ENCODE results near the gene ROR2.

Gene ROR2

GRCh38 chr9:91606255-91606995 is 343.6 kb downstream of the ROR2 start:
- TF ChIP-seq CTCF (IDR thresholded peaks at IDR 0.05; ENCODE audit: low read depth, low read length), result no peak
- no peak for DNase-seq (ENCODE audit: extremely low read depth, low read depth)

GRCh38 chr9:91604451-91605179 is 345.4 kb downstream of the ROR2 start:
- no peak for TF ChIP-seq CTCF (IDR thresholded peaks at IDR 0.05; ENCODE audit: low read depth, low read length)
- DNase-seq (ENCODE audit: extremely low read depth, low read depth), result peak; percentile 19

GRCh38 chr9:91603932-91604331 is 346.1 kb downstream of the ROR2 start:
- no peak for TF ChIP-seq CTCF (IDR thresholded peaks at IDR 0.05; ENCODE audit: low read depth, low read length)
- no peak for DNase-seq (ENCODE audit: extremely low read depth, low read depth)

GRCh38 chr9:91599564-91599963 is 350.5 kb downstream of the ROR2 start:
- no peak for DNase-seq (ENCODE audit: extremely low read depth, low read depth)
- no peak for TF ChIP-seq CTCF (IDR thresholded peaks at IDR 0.05; ENCODE audit: low read depth, low read length)

GRCh38 chr9:91591627-91592026 is 358.4 kb downstream of the ROR2 start:
- DNase-seq (ENCODE audit: extremely low read depth, low read depth), result no peak
- TF ChIP-seq CTCF (IDR thresholded peaks at IDR 0.05; ENCODE audit: low read depth, low read length), result no peak

GRCh38 chr9:91589101-91589553 is 360.9 kb downstream of the ROR2 start:
- DNase-seq (ENCODE audit: extremely low read depth, low read depth), result no peak
- no peak for TF ChIP-seq CTCF (IDR thresholded peaks at IDR 0.05; ENCODE audit: low read depth, low read length)

- DNase-seq (ENCODE audit: extremely low read depth, low read depth), result no peak
- TF ChIP-seq CTCF (IDR thresholded peaks at IDR 0.05; ENCODE audit: low read depth, low read length), result no peak
These were observed 363.7 kb downstream of the ROR2 start for GRCh38 chr9:91586282-91586681.

Data from AG09319 (cell line).